Type B pancreatic cell (in vitro differentiated cells): ENCODE results near the gene FOLR2. TPM values are rescaled to one million over a fixed set of nuclear protein-coding genes. Genes with fewer than 3 reads are reported as not detected.

Experiments
- DNase-seq: peaks from one replicate; pipeline ENCODE4 v3.0.0; 2021; ENCODE audit warnings: mixed read lengths; ENCODE audit not compliant: unreplicated experiment; ENCODE audit errors: extremely low spot score
- H3K27ac Mint-ChIP-seq: 2 replicates; pipeline ENCODE4 v1.8.0; 2021; ENCODE audit warnings: mild to moderate bottlenecking, mixed read lengths
- H3K27me3 Mint-ChIP-seq: 2 replicates; pipeline ENCODE4 v1.8.0; 2021; ENCODE audit warnings: mixed read lengths
- H3K36me3 Mint-ChIP-seq: 2 replicates; pipeline ENCODE4 v1.8.0; 2021; ENCODE audit warnings: mixed read lengths
- H3K4me1 Mint-ChIP-seq: one replicate; pipeline ENCODE4 v1.8.0; 2021; ENCODE audit warnings: mixed read lengths; ENCODE audit not compliant: unreplicated experiment
- H3K4me3 Mint-ChIP-seq: 2 replicates; pipeline ENCODE4 v1.8.0; 2021; ENCODE audit warnings: mild to moderate bottlenecking, mixed read lengths
- H3K9me3 Mint-ChIP-seq: 2 replicates; pipeline ENCODE4 v1.8.0; 2021; ENCODE audit warnings: mixed read lengths
- total RNA-seq: library from RNA; stranded (reverse); gene quantifications from 2 replicates; pipeline ENCODE4 v1.2.1, GENCODE V29; 2021; ENCODE audit warnings: low replicate concordance
- TF ChIP-seq, protein P1 (sequence below): fragments of 200-600 bp; sonication (generic); conservative IDR thresholded peaks from 2 replicates; pipeline ENCODE4 v1.5.0; 2021; ENCODE audit warnings: antibody characterized with exemption, mild to moderate bottlenecking

FOLR2 gene
- total RNA-seq, 1 donor from 2014 or later = not detected

- TF ChIP-seq, protein P1, sequence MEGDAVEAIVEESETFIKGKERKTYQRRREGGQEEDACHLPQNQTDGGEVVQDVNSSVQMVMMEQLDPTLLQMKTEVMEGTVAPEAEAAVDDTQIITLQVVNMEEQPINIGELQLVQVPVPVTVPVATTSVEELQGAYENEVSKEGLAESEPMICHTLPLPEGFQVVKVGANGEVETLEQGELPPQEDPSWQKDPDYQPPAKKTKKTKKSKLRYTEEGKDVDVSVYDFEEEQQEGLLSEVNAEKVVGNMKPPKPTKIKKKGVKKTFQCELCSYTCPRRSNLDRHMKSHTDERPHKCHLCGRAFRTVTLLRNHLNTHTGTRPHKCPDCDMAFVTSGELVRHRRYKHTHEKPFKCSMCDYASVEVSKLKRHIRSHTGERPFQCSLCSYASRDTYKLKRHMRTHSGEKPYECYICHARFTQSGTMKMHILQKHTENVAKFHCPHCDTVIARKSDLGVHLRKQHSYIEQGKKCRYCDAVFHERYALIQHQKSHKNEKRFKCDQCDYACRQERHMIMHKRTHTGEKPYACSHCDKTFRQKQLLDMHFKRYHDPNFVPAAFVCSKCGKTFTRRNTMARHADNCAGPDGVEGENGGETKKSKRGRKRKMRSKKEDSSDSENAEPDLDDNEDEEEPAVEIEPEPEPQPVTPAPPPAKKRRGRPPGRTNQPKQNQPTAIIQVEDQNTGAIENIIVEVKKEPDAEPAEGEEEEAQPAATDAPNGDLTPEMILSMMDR = no peak
- peaks cover 32% of the 10 kb centered on the region for H3K36me3 Mint-ChIP-seq
- peak; percentile 47 for DNase-seq
These were observed 17.3 kb downstream of the FOLR2 start for GRCh38 chr11:72233773-72234513.

DNA sequence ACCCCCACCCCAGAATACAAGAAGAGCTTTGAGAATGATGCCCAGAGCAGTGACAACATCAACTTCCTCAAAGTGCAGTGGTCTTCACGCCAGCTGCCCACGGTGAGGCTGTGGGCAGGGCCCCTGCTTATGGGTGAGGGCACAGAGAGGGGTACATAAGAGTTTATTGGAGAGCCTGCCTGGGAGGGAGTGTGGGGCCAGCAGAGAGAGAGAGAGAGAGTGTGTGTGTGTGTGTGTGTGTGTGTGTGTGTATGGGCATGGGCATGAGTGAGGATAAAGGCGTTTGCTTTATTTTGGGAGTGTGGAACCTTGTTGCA, 17.9 kb downstream of the FOLR2 start:
- Mint-ChIP-seq H3K9me3 (no peaks in the 10 kb centered on the region), H3K27me3 (peaks cover 9% of the 10 kb centered on the region), H3K36me3 (peaks cover 27% of the 10 kb centered on the region), H3K27ac (no peak overlapping the region), H3K4me1 (peaks cover 11% of the 10 kb centered on the region), H3K4me3 (no peak overlapping the region)
- TF ChIP-seq, protein P1 = no peak
- DNase-seq = peak; percentile 42

More at GRCh38 chr11:72233773-72234513, 17.3 kb downstream of the FOLR2 start:
- Mint-ChIP-seq H3K4me1 (peaks cover 11% of the 10 kb centered on the region), H3K9me3 (no peaks in the 10 kb centered on the region), H3K4me3 (no peak overlapping the region), H3K27ac (no peak overlapping the region), H3K27me3 (peaks cover 3% of the 10 kb centered on the region)

GRCh38 chr11:72234920-72235319, 18.3 kb downstream of the FOLR2 start:
- TF ChIP-seq, protein P1 = no peak
- Mint-ChIP-seq H3K4me1 (peaks cover 12% of the 10 kb centered on the region), H3K36me3 (peaks cover 27% of the 10 kb centered on the region), H3K27ac (no peak overlapping the region), H3K4me3 (no peak overlapping the region), H3K27me3 (peaks cover 10% of the 10 kb centered on the region), H3K9me3 (no peaks in the 10 kb centered on the region)
- peak; percentile 53 for DNase-seq

GRCh38 chr11:72235351-72236057, 18.9 kb downstream of the FOLR2 start:
- peak; percentile 62 for DNase-seq
- peaks cover 14% of the 10 kb centered on the region for H3K27me3 Mint-ChIP-seq
- no peak overlapping the region for H3K4me3 Mint-ChIP-seq
- H3K4me1 Mint-ChIP-seq = peaks cover 15% of the 10 kb centered on the region
- H3K27ac Mint-ChIP-seq = no peak overlapping the region
- TF ChIP-seq, protein P1 = no peak
- H3K36me3 Mint-ChIP-seq = peaks cover 30% of the 10 kb centered on the region
- H3K9me3 Mint-ChIP-seq = no peaks in the 10 kb centered on the region

DNA sequence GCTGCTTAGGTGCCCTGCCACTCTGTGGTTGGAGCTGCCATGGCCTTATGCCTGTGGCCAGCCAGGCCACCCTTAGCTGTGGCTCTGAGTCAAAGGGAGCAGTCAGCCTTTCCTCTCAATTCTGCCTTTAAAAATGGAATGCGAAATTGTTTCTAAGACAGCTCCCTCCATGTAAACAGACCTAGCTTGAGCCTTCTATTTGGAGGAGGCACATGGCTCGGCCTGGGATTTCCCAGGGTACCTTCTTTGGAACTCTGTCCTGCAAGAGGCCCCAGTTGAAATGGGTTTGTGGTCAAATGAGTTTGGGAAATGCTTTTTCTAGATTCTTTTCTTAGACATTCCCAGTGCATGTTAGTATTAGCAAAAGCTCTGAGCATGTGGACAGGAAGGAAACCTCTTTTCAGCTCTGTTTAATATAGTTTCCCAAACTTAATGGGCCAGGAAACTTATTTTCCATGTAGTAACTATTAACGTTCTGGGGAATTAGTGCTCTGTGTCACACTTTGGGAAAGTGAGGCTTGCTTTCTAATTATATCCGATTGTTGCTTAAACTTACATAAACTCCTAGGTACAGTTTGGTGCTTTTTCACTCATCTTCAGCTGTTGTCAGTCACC, 19.6 kb downstream of the FOLR2 start:
- H3K4me1 Mint-ChIP-seq = peaks cover 16% of the 10 kb centered on the region
- H3K27me3 Mint-ChIP-seq = peaks cover 21% of the 10 kb centered on the region
- H3K4me3 Mint-ChIP-seq = no peak overlapping the region
- H3K27ac Mint-ChIP-seq = peak overlapping the region; percentile 35
- TF ChIP-seq, protein P1 = no peak
- no peaks in the 10 kb centered on the region for H3K9me3 Mint-ChIP-seq
- peaks cover 29% of the 10 kb centered on the region for H3K36me3 Mint-ChIP-seq
- DNase-seq = no peak
